AG09309 (cell line): Measurements from ENCODE around the gene PARP6.

Experiments used
- DNase-seq: peaks from one replicate; pipeline ENCODE4 v3.0.0-alpha.2; 2010; ENCODE audit warnings: low read depth
- H3K4me3 ChIP-seq: 2 replicates; pipeline ENCODE4 v1.5.1; 2011; ENCODE audit warnings: mild to moderate bottlenecking, low read depth, low read length, moderate library complexity; ENCODE audit not compliant: control insufficient read depth
- TF ChIP-seq, protein P1 (sequence below): IDR thresholded peaks from 2 replicates; pipeline ENCODE4 v1.5.1; 2011; ENCODE audit warnings: mild to moderate bottlenecking, low read depth, low read length, inconsistent platforms; ENCODE audit not compliant: insufficient read depth, control insufficient read depth; ENCODE audit errors: missing control alignments

Gene PARP6

DNA sequence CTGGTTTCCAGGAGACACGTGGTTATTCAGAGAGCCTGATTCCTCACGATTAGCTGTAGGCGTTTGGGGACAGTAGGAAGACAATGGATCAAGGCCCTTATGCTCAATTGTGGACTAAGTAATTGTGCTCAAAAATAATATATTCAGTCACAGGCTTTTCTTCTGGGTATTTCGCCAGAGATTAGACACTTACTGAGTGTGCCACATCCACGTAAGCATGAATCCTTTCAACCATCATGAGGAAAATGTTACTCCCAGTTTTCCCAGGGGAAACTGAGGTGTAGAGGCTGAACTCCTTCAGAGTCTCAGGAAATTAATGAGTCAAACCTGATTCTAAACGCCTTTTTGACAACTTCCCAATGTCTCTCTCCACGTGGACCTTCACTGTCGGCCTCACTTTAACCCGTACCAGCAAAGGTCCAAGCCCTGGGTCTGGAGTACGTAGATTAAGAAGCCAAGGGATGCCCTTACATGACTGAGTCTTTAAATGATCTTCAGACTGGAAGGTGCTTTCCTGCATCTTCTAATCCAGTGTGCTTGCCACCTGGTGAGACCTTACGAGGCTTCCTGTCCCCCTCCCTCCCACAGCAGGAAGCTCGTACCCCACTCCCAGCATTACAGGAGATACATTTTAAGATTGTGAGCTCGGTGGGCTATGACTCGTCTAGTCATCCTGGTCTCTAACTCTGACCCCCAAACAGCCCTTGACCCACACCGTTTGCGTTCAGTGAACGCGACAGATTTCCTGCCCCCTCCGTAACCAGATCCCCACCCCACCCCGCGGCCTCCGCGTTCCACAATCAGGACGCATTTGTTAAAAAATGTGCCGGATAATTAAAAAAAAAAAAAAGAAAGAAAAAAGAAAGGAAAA lies 43.0 kb downstream of the PARP6 start:
- peak overlapping the region; percentile 97 for H3K4me3 ChIP-seq
- TF ChIP-seq, protein P1, sequence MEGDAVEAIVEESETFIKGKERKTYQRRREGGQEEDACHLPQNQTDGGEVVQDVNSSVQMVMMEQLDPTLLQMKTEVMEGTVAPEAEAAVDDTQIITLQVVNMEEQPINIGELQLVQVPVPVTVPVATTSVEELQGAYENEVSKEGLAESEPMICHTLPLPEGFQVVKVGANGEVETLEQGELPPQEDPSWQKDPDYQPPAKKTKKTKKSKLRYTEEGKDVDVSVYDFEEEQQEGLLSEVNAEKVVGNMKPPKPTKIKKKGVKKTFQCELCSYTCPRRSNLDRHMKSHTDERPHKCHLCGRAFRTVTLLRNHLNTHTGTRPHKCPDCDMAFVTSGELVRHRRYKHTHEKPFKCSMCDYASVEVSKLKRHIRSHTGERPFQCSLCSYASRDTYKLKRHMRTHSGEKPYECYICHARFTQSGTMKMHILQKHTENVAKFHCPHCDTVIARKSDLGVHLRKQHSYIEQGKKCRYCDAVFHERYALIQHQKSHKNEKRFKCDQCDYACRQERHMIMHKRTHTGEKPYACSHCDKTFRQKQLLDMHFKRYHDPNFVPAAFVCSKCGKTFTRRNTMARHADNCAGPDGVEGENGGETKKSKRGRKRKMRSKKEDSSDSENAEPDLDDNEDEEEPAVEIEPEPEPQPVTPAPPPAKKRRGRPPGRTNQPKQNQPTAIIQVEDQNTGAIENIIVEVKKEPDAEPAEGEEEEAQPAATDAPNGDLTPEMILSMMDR = no peak
- no peak for DNase-seq

DNA sequence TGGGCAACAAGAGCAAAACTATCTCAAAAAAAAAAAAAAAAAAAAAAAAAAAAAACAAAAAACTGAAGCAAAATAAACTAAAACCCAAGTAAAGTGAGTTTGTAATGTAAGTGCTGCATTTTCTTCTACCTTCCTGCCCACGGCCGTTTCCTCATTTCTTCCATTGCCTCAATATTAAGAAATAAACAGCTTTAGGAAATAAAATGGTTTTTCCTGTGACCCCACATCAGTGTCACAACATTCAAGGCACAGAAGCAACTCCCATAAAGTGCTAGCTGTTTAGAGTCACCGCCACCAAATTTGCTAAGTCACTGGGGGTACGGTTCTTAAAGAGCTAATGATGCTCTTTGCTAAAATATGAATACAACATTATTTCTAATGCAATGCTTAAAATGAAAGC lies 44.6 kb downstream of the PARP6 start:
- TF ChIP-seq, protein P1 = no peak
- no peak for DNase-seq
- peak overlapping the region; percentile 97 for H3K4me3 ChIP-seq

DNA sequence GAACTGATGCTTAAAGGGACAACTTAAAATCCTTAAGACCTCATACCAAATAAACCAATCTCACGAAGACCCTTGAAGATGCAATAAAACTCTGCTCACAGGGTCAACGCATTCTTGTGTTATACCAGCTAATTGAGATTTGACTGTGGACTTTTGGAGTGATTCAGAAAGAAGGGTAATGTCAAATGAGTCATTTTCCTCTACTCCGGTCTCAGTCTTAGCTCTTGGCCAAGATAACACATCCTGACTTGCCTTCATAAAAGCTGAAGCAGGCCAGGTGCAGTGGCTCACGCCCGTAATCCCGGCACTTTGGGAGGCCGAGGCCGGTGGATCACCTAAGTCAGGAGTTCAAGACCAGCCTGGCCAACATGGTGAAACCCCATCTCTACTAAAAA lies 45.2 kb downstream of the PARP6 start:
- TF ChIP-seq, protein P1 = no peak
- DNase-seq = peak; percentile 73
- H3K4me3 ChIP-seq = peak overlapping the region; percentile 97

DNA sequence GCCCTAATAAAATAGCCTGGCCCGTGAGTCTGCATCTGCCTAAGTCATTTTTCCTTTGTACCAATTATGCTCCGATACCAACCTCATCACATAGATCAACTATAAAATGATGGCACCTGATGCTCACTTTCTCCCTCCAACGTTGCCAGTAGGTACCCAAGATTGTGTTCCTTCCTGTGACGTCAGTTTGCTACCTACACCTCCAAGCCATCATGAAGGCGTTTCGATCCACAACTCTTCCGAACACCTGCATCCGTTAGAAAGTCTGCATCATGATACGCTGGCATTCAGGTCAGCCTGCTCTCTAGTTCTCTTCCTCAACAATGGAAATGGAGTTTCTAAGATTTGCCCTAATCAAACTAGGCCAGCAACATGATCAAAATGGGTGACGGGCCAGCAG lies 49.1 kb downstream of the PARP6 start:
- TF ChIP-seq, protein P1 = no peak
- H3K4me3 ChIP-seq = no peak overlapping the region
- no peak for DNase-seq

DNA sequence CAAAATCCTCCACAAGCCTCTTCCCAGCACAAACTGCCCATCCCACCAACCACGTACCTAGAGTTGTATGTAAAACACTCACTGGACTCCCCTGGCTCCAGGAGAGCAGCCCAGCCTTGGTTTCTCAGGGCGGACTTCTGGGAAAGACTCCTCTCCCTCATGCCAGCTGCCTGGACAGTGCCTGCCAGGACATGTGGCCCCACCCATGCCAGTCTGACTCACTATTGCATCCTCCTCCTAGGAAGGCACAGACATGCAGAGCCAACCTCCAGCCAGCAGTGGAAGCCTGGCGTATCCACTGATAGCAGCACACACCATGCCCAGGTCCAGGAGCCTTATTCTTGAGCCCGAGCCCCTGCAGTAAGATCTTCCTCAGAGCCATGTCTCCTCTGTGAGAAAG lies 50.0 kb downstream of the PARP6 start:
- H3K4me3 ChIP-seq = no peak overlapping the region
- TF ChIP-seq, protein P1 = no peak
- DNase-seq = no peak

DNA sequence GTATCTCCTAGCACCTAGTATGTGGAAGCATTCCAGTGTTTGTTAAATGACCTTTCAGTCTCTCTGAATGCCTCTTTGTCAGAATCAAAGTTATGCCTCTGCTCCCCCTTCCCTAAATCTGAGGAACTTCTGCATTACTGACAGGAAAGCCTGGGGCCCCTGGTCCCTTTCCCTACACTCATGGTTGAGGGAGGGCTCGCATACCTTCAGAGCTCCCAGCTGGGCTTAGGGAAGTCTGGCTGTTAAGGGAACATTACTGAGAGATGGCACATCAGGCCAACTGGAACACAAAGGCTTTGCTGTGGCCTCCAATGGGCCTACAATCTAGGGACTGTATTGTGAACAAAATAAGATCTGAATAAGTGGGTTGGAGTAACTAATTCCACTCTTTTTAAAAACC lies 51.7 kb downstream of the PARP6 start:
- H3K4me3 ChIP-seq = no peak overlapping the region
- TF ChIP-seq, protein P1 = no peak
- no peak for DNase-seq

DNA sequence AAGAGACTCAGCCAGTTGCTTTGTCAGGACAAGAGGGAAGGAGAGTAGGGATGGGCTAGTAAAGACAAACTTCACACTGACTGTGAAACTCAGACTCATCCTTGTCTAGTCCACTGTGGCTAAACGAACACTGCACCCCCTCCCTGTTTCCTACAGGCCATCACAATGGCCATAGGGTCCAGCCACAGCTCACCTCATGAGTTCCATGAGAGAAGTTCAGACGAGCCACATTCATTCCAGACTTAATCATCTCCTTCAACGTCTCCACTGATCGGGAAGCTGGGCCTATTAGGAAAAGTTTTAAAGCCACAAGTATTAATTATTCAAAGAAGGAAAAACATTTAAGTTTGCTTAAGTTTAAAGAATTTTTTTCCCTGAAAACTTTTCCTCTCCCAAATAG lies 55.1 kb downstream of the PARP6 start:
- DNase-seq = no peak
- H3K4me3 ChIP-seq = no peak overlapping the region
- TF ChIP-seq, protein P1 = no peak
